H9 (cell line): Measurements from ENCODE around the gene RAB3C. TPM values are rescaled to one million over a fixed set of nuclear protein-coding genes. Genes with fewer than 3 reads are reported as not detected.

Experiments used
- DNase-seq: peaks from one replicate; pipeline ENCODE4 v3.0.0-alpha.2; 2017
- H2AFZ ChIP-seq: one replicate; pipeline ENCODE4 v1.6.1; 2013; ENCODE audit warnings: mild to moderate bottlenecking, low read length, control low read depth, moderate library complexity
- H2AK5ac ChIP-seq: 2 replicates; pipeline ENCODE4 v1.6.1; 2013; ENCODE audit warnings: low read length, control low read depth, mixed read lengths; ENCODE audit not compliant: insufficient read length
- H2BK120ac ChIP-seq: one replicate; pipeline ENCODE4 v1.6.1; 2013; ENCODE audit warnings: low read depth, mild to moderate bottlenecking, low read length, control low read depth, inconsistent platforms; ENCODE audit not compliant: poor library complexity, severe bottlenecking
- H2BK12ac ChIP-seq: 2 replicates; pipeline ENCODE4 v1.6.1; 2013; ENCODE audit warnings: low read length, control low read depth, mixed read lengths, low read depth; ENCODE audit not compliant: insufficient read length
- H2BK15ac ChIP-seq: 2 replicates; pipeline ENCODE4 v1.6.1; 2013; ENCODE audit warnings: low read depth, low read length, control low read depth
- H2BK20ac ChIP-seq: one replicate; pipeline ENCODE4 v1.6.1; 2013; ENCODE audit warnings: low read depth, mild to moderate bottlenecking, low read length, control low read depth, inconsistent platforms; ENCODE audit not compliant: poor library complexity, severe bottlenecking
- H2BK5ac ChIP-seq: 2 replicates; pipeline ENCODE4 v1.6.1; 2013; ENCODE audit warnings: low read length, control low read depth, mixed read lengths; ENCODE audit not compliant: insufficient read length
- H3K14ac ChIP-seq: 2 replicates; pipeline ENCODE4 v1.6.1; 2013; ENCODE audit warnings: low read length, control low read depth; ENCODE audit not compliant: insufficient read depth
- H3K18ac ChIP-seq: 2 replicates; pipeline ENCODE4 v1.6.1; 2013; ENCODE audit warnings: low read depth, mild to moderate bottlenecking, mixed read lengths, low read length, control low read depth; ENCODE audit not compliant: insufficient read length
- H3K23ac ChIP-seq: 2 replicates; pipeline ENCODE4 v1.6.1; 2013; ENCODE audit warnings: low read length, control low read depth, mixed read lengths, low read depth; ENCODE audit not compliant: insufficient read length
- H3K23me2 ChIP-seq: 2 replicates; pipeline ENCODE4 v1.6.1; 2013; ENCODE audit warnings: low read depth, mild to moderate bottlenecking, mixed read lengths, low read length, control low read depth; ENCODE audit not compliant: insufficient read length, poor library complexity, severe bottlenecking
- H3K27ac ChIP-seq: 2 replicates; pipeline ENCODE4 v1.5.1; 2013; ENCODE audit warnings: low read length, control low read depth, mixed read lengths, low read depth; ENCODE audit not compliant: insufficient read length
- H3K27me3 ChIP-seq: 2 replicates; pipeline ENCODE4 v1.6.1; 2013; ENCODE audit warnings: low read length, control low read depth, inconsistent platforms; ENCODE audit not compliant: insufficient read depth
- H3K4ac ChIP-seq: 2 replicates; pipeline ENCODE4 v1.6.1; 2013; ENCODE audit warnings: low read depth, mild to moderate bottlenecking, control low read depth, inconsistent platforms, low read length, moderate library complexity
- H3K4me1 ChIP-seq: 2 replicates; pipeline ENCODE4 v1.6.1; 2013; ENCODE audit warnings: low read length, control low read depth, inconsistent platforms; ENCODE audit not compliant: insufficient read depth
- H3K4me2 ChIP-seq: 2 replicates; pipeline ENCODE4 v1.6.1; 2013; ENCODE audit warnings: low read length, control low read depth, mixed read lengths; ENCODE audit not compliant: insufficient read length, insufficient read depth
- H3K56ac ChIP-seq: 2 replicates; pipeline ENCODE4 v1.6.1; 2013; ENCODE audit warnings: low read depth, mild to moderate bottlenecking, mixed read lengths, low read length, control low read depth; ENCODE audit not compliant: insufficient read length
- H3K79me1 ChIP-seq: 2 replicates; pipeline ENCODE4 v1.6.1; 2013; ENCODE audit warnings: low read depth, mild to moderate bottlenecking, moderate library complexity, low read length, control low read depth, inconsistent platforms; ENCODE audit not compliant: insufficient read depth, poor library complexity, severe bottlenecking
- H3K79me2 ChIP-seq: 2 replicates; pipeline ENCODE4 v1.6.1; 2013; ENCODE audit warnings: low read length, control low read depth, inconsistent platforms; ENCODE audit not compliant: insufficient read depth
- H3K9ac ChIP-seq: 2 replicates; pipeline ENCODE4 v1.6.1; 2013; ENCODE audit warnings: low read length, control low read depth, mixed read lengths; ENCODE audit not compliant: insufficient read length; ENCODE audit errors: extremely low read depth
- H3K9me3 ChIP-seq: one replicate; pipeline ENCODE4 v1.6.1; 2013; ENCODE audit warnings: low read depth, low read length, inconsistent platforms; ENCODE audit not compliant: control insufficient read depth
- H3T11ph ChIP-seq: one replicate; pipeline ENCODE4 v1.6.1; 2013; ENCODE audit warnings: mild to moderate bottlenecking, low read length, control low read depth, inconsistent platforms
- H4K20me1 ChIP-seq: one replicate; pipeline ENCODE4 v1.6.1; 2013; ENCODE audit not compliant: control insufficient read depth, insufficient read length, insufficient read depth
- H4K5ac ChIP-seq: 2 replicates; pipeline ENCODE4 v1.6.1; 2013; ENCODE audit warnings: low read depth, mild to moderate bottlenecking, mixed read lengths, low read length, control low read depth; ENCODE audit not compliant: insufficient read length
- H4K8ac ChIP-seq: replicated peaks from 2 replicates; pipeline ENCODE4 v1.6.1; 2013; ENCODE audit warnings: low read length, control low read depth, mixed read lengths, low read depth; ENCODE audit not compliant: insufficient read length
- H4K91ac ChIP-seq: 2 replicates; pipeline ENCODE4 v1.6.1; 2013; ENCODE audit warnings: low read depth, mild to moderate bottlenecking, moderate library complexity, mixed read lengths, low read length, control low read depth; ENCODE audit not compliant: insufficient read length
- H3K27ac Mint-ChIP-seq, 3 experiments: 2 replicates in 2 of 3; 3 replicates in 1 of 3; pipeline ENCODE4 v1.8.0; 2020 to 2021; ENCODE audit warnings: mixed read lengths in 3 of 3, mild to moderate bottlenecking in 1 of 3, moderate library complexity in 1 of 3
- H3K27me3 Mint-ChIP-seq: 2 replicates; pipeline ENCODE4 v1.8.0; 2021; ENCODE audit warnings: low read depth, mild to moderate bottlenecking, moderate library complexity, mixed read lengths
- H3K36me3 Mint-ChIP-seq, 3 experiments: 2 replicates in 2 of 3; 3 replicates in 1 of 3; pipeline ENCODE4 v1.8.0; 2020 to 2021; ENCODE audit warnings: low read depth in 3 of 3, mixed read lengths in 3 of 3; ENCODE audit not compliant: insufficient read depth in 1 of 3
- H3K4me1 Mint-ChIP-seq, 2 experiments: 2 replicates each; pipeline ENCODE4 v1.8.0; 2020; ENCODE audit warnings: mixed read lengths in 2 of 2
- H3K4me3 Mint-ChIP-seq, 2 experiments: 2 replicates in 1 of 2; 3 replicates in 1 of 2; pipeline ENCODE4 v1.8.0; 2020 to 2021; ENCODE audit warnings: mild to moderate bottlenecking in 2 of 2, mixed read lengths in 2 of 2, moderate library complexity in 1 of 2
- H3K9me3 Mint-ChIP-seq, 2 experiments: 2 replicates in 1 of 2; 3 replicates in 1 of 2; pipeline ENCODE4 v1.8.0; 2020; ENCODE audit warnings: mild to moderate bottlenecking in 2 of 2, mixed read lengths in 2 of 2, moderate library complexity in 1 of 2
- CTCF ChIP-seq: fragments of 200-600 bp; sonication (generic); conservative IDR thresholded peaks from 3 replicates; pipeline ENCODE4 v1.8.0; 2021; ENCODE audit warnings: antibody characterized with exemption, mild to moderate bottlenecking
- WGBS: extraction: QIAGEN DNeasy Blood & Tissue Kit; methylation state at CpG from one replicate; pipeline ENCODE4 v1.1.7; 2013; ENCODE audit warnings: missing lambda C conversion rate, low lambda C conversion rate, mixed read lengths; ENCODE audit not compliant: insufficient read length; ENCODE audit errors: extremely low coverage; 5-methylcytosine and 5-hydroxymethylcytosine counted together
- total RNA-seq: library from RNA; stranded (reverse); gene quantifications from 2 replicates; pipeline ENCODE4 v1.2.1, GENCODE V29; 2021

RAB3C gene
- total RNA-seq, 1 experiment from 2014 or later: 16.3 TPM

- WGBS: no CpG with 5 or more reads among the region's 21 CpGs
Observed at GRCh38 chr5:58786711-58787303, 203.9 kb downstream of the RAB3C start.

More at GRCh38 chr5:58786711-58787303, 203.9 kb downstream of the RAB3C start:
- no peak overlapping the region for H3K4ac ChIP-seq
- H2BK15ac ChIP-seq: no peak overlapping the region
- no peak overlapping the region for H3K18ac ChIP-seq
- peaks cover 3 to 17% of the 10 kb centered on the region in 2 experiments for H3K4me1 Mint-ChIP-seq
- no peak overlapping the region for H2BK12ac ChIP-seq
- no peaks in the 10 kb centered on the region for H3K4me1 ChIP-seq
- H2BK5ac ChIP-seq: no peak overlapping the region
- H3K79me1 ChIP-seq: no peaks in the 10 kb centered on the region
- no peak overlapping the region for H3K4me2 ChIP-seq
- H4K91ac ChIP-seq: no peak overlapping the region
- no peak overlapping the region for H3K27ac Mint-ChIP-seq
- H3K27ac ChIP-seq: no peak overlapping the region
- no peaks in the 10 kb centered on the region for H3K27me3 Mint-ChIP-seq
- no peak for DNase-seq
- no peaks in the 10 kb centered on the region for H3K9me3 ChIP-seq
- no peak overlapping the region for H2AK5ac ChIP-seq
- no peak overlapping the region for H4K5ac ChIP-seq
- H2AFZ ChIP-seq: no peak overlapping the region
- no peaks in the 10 kb centered on the region for H3K23me2 ChIP-seq
- no peak for TF ChIP-seq CTCF
- H3T11ph ChIP-seq: no peak overlapping the region
- no peak overlapping the region for H3K9ac ChIP-seq
- H3K36me3 Mint-ChIP-seq: no peaks in the 10 kb centered on the region
- no peak overlapping the region for H4K8ac ChIP-seq
- no peak overlapping the region for H3K4me3 Mint-ChIP-seq
- H4K20me1 ChIP-seq: no peaks in the 10 kb centered on the region
- H3K79me2 ChIP-seq: no peaks in the 10 kb centered on the region
- H2BK20ac ChIP-seq: no peak overlapping the region
- H3K27me3 ChIP-seq: no peaks in the 10 kb centered on the region
- H3K56ac ChIP-seq: no peak overlapping the region
- no peak overlapping the region for H2BK120ac ChIP-seq
- H3K14ac ChIP-seq: no peak overlapping the region
- no peak overlapping the region for H3K23ac ChIP-seq
- H3K9me3 Mint-ChIP-seq: no peaks in the 10 kb centered on the region
